Smooth muscle cell (in vitro differentiated cells): ENCODE results near the gene SYNE2. TPM values are rescaled to one million over a fixed set of nuclear protein-coding genes. Genes with fewer than 3 reads are reported as not detected.
"Not testable (repeated sequence)": the region's sequence is repeated elsewhere in the genome, so short reads cannot be mapped to it uniquely, and the experiment has no call there.

Experiments
- DNase-seq: peaks from one replicate; lab custom pipeline; 2025; ENCODE audit not compliant: unreplicated experiment; lab: John Stamatoyannopoulos, UW
- H2AFZ ChIP-seq: fragments of 200-600 bp; sonication (generic); 2 replicates; pipeline ENCODE4 v1.6.0; 2016; ENCODE audit warnings: antibody characterized with exemption, low read depth, mild to moderate bottlenecking
- H3F3A ChIP-seq: fragments of 200-600 bp; sonication (generic); 2 replicates; pipeline ENCODE4 v1.6.0; 2017; ENCODE audit warnings: antibody characterized with exemption, low read depth
- H3K27ac ChIP-seq: fragments of 200-600 bp; sonication (generic); 2 replicates; pipeline ENCODE4 v1.5.1; 2016; ENCODE audit warnings: low read depth, mild to moderate bottlenecking
- H3K27me3 ChIP-seq: fragments of 200-600 bp; sonication (generic); 2 replicates; pipeline ENCODE4 v1.6.1; 2016; ENCODE audit warnings: low read depth, mild to moderate bottlenecking
- H3K36me3 ChIP-seq: fragments of 200-600 bp; sonication (generic); 2 replicates; pipeline ENCODE4 v1.5.1; 2016; ENCODE audit warnings: low read depth
- H3K4me1 ChIP-seq: fragments of 200-600 bp; sonication (generic); 2 replicates; pipeline ENCODE4 v1.5.1; 2016; ENCODE audit warnings: low read depth
- H3K4me2 ChIP-seq: fragments of 200-600 bp; sonication (generic); 2 replicates; pipeline ENCODE4 v1.6.0; 2016; ENCODE audit warnings: mild to moderate bottlenecking
- H3K4me3 ChIP-seq: fragments of 200-600 bp; sonication (generic); 2 replicates; pipeline ENCODE4 v1.5.1; 2016; ENCODE audit warnings: mild to moderate bottlenecking
- H3K79me2 ChIP-seq: fragments of 200-600 bp; sonication (generic); 2 replicates; pipeline ENCODE4 v1.6.0; 2016; ENCODE audit warnings: low read depth, mild to moderate bottlenecking
- H3K9ac ChIP-seq: fragments of 200-600 bp; sonication (generic); 2 replicates; pipeline ENCODE4 v1.6.0; 2016; ENCODE audit warnings: low read depth
- H3K9me3 ChIP-seq: fragments of 200-600 bp; sonication (generic); replicated peaks from 2 replicates; pipeline ENCODE4 v1.5.1; 2016; ENCODE audit warnings: low read depth
- H4K20me1 ChIP-seq: fragments of 200-600 bp; sonication (generic); 2 replicates; pipeline ENCODE4 v1.6.0; 2016; ENCODE audit warnings: low read depth
- WGBS: methylation state at CpG from one replicate; pipeline ENCODE4 v1.1.7; 2016; ENCODE audit warnings: low lambda C conversion rate; 5-methylcytosine and 5-hydroxymethylcytosine counted together
- polyA plus RNA-seq: library from polyadenylated mRNA; unstranded; fragments of >200 nt; fragmentation: Nextera tagmentation; extraction: Ambion mirVana; gene quantifications from 2 replicates; pipeline ENCODE4 v1.2.1, GENCODE V29; 2016
- total RNA-seq: library from RNA; depleted of rRNA; stranded (reverse); fragments of >200 nt; gene quantifications from 2 replicates; pipeline ENCODE4 v1.2.3, GENCODE V29; 2014
- TF ChIP-seq, protein P1 (sequence below): fragments of 200-600 bp; sonication (generic); IDR thresholded peaks from 2 replicates; pipeline ENCODE4 v1.5.1; 2017; ENCODE audit warnings: borderline replicate concordance, mild to moderate bottlenecking, antibody characterized with exemption; ENCODE audit not compliant: insufficient read depth, poor library complexity, severe bottlenecking

The SYNE2 gene
- total and polyA plus RNA-seq, 2 experiments from 2014 or later = 4.8 to 20.9 TPM

DNA sequence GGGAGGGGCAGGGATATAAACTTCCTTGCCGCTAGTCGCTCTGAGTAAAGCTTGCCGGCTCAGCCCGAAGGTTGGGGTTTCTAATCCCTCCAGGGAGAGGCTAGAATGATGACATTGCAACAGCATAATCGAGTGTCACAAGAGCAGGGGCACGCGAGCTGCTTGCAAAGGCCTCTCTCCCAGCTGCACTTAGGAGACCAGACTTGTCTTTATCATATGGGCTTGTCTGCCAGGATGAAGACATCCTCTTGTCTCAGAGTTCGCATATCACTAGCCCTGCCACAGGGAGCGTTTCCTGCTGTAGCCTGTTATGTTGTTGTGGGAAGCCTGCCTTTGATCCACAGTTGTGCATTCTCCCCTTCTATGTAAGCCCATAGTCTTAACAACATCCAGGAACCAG, 261.4 kb downstream of the SYNE2 start:
- Histone ChIP-seq H2AFZ (no peak overlapping the region), H3K27me3 (no peaks in the 10 kb centered on the region), H3K4me3 (no peak overlapping the region), H3K4me2 (peak overlapping the region; percentile 52), H3K4me1 (no peaks in the 10 kb centered on the region), H3K36me3 (no peaks in the 10 kb centered on the region), H3K9me3 (no peaks in the 10 kb centered on the region), H3K27ac (peak overlapping the region; percentile 44), H3K9ac (no peak overlapping the region), H3F3A (peaks cover 9% of the 10 kb centered on the region), H4K20me1 (no peaks in the 10 kb centered on the region), H3K79me2 (no peaks in the 10 kb centered on the region)
- WGBS = 13% methylated on average over 9 of the region's 9 CpGs
- TF ChIP-seq, protein P1, sequence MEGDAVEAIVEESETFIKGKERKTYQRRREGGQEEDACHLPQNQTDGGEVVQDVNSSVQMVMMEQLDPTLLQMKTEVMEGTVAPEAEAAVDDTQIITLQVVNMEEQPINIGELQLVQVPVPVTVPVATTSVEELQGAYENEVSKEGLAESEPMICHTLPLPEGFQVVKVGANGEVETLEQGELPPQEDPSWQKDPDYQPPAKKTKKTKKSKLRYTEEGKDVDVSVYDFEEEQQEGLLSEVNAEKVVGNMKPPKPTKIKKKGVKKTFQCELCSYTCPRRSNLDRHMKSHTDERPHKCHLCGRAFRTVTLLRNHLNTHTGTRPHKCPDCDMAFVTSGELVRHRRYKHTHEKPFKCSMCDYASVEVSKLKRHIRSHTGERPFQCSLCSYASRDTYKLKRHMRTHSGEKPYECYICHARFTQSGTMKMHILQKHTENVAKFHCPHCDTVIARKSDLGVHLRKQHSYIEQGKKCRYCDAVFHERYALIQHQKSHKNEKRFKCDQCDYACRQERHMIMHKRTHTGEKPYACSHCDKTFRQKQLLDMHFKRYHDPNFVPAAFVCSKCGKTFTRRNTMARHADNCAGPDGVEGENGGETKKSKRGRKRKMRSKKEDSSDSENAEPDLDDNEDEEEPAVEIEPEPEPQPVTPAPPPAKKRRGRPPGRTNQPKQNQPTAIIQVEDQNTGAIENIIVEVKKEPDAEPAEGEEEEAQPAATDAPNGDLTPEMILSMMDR = no peak
- DNase-seq = peak; percentile 31

DNA sequence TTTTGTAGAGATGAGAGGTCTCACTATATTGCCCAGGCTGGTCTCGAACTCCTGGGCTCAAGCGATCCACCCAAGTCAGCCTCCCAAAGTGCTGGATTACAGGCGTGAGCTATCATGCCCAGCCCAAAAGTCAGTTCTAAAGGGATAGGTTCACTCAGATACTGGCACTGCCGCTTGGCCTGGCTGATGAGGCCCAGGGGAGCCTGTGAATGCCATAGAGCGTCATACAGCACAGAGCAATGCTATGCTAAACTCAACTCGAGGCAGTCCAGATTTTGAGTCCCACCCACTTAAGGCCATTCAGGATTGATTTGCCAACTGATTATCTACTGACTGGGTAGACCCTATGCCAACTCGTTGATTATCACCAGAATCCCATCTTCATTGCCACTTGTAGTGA, 262.0 kb downstream of the SYNE2 start:
- WGBS = 83% methylated on average over 7 of the region's 7 CpGs
- H3K79me2 ChIP-seq = no peaks in the 10 kb centered on the region
- TF ChIP-seq, protein P1 = no peak
- H3K4me1 ChIP-seq = no peaks in the 10 kb centered on the region
- no peaks in the 10 kb centered on the region for H3K9me3 ChIP-seq
- no peak overlapping the region for H2AFZ ChIP-seq
- DNase-seq = no peak
- H3K4me2 ChIP-seq = no peak overlapping the region
- H3K9ac ChIP-seq = no peak overlapping the region
- peak overlapping the region; percentile 44 for H3K27ac ChIP-seq
- H3K4me3 ChIP-seq = no peak overlapping the region
- no peaks in the 10 kb centered on the region for H4K20me1 ChIP-seq
- no peaks in the 10 kb centered on the region for H3K36me3 ChIP-seq
- H3K27me3 ChIP-seq = no peaks in the 10 kb centered on the region
- peaks cover 9% of the 10 kb centered on the region for H3F3A ChIP-seq

DNA sequence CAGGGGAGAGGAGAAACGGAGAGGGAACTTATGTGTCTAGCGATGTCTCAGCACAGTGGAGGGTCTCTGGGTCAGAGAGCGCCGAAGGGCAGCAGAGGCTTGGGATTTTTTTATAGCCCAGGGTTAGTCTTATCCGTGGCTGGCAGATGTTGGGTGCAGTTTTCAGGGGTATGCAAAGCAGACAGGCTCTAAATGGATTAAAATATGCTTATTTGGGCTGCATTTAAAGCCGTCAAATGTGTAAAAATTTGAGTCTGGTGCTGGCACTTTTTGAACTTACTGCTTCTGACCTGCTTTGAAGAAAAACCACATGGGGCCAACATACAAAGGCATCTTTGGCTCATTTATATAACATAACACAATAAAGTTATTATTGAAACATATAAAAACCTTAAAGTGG, 262.6 kb downstream of the SYNE2 start:
- Histone ChIP-seq H3K27me3 (no peaks in the 10 kb centered on the region), H3K9ac (no peak overlapping the region), H3K4me1 (no peaks in the 10 kb centered on the region), H3F3A (peaks cover 9% of the 10 kb centered on the region), H3K4me2 (no peak overlapping the region), H3K27ac (no peak overlapping the region), H3K9me3 (no peaks in the 10 kb centered on the region), H3K36me3 (no peaks in the 10 kb centered on the region), H4K20me1 (no peaks in the 10 kb centered on the region), H2AFZ (no peak overlapping the region), H3K4me3 (no peak overlapping the region), H3K79me2 (no peaks in the 10 kb centered on the region)
- WGBS = 43% methylated on average over 6 of the region's 6 CpGs
- no peak for DNase-seq
- TF ChIP-seq, protein P1 = no peak

DNA sequence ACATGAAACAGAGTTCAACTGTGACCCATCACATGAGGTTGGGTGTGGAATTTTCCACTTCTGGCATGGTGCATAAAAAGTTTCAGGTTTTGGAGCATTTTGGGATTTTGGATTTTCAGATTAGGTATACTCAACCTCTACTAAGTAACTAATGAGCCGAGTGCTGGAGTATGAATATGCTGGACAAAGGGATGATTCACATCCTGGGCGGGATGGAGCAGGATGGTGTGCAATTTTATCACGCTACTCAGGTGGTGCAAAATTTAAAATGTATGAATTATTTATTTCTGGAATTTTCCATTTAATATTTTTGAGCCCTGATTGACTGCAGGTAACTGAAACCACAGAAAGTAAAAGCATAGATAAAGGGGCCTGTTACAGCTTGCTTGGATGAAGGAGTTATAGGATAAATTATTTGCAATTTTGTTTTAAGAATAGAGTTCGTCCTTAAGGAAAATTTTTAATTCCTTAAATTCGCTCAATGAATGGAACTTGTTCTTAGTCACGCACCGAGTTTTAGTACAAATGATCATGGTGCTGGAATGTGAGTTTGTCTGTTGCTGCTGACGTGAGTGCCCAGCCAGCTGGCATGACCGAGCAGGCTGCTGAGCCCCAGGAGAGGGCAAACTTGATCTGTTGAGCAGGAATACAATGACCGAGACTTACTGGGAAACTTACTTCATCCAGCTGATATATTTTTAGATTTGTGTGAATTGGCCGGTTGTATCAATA, 265.0 kb downstream of the SYNE2 start:
- H3K36me3 ChIP-seq = no peaks in the 10 kb centered on the region

DNA sequence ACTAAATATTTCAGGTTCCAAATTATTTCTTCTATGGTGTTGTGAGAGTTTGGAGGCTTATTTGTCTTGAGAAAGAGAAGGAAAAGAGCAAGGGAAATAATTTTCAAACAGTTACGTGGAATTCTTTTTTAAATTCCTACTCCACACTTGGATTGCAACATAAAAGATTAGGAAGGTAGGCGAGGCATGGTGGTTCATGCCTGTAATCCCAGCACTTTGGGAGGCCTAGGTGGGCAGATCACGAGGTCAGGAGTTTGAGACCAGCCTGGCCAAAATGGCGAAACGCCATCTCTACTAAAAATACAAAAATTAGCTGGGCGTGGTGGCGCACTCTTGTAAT, 265.6 kb downstream of the SYNE2 start:
- not testable (repeated sequence) for H2AFZ ChIP-seq, DNase-seq, H3K27me3 ChIP-seq, H3K4me3 ChIP-seq, H3F3A ChIP-seq, H3K9me3 ChIP-seq, H4K20me1 ChIP-seq, H3K36me3 ChIP-seq, H3K27ac ChIP-seq, H3K4me2 ChIP-seq, H3K4me1 ChIP-seq, H3K9ac ChIP-seq, H3K79me2 ChIP-seq
- WGBS = 90% methylated on average over 7 of the region's 7 CpGs

More for the DNA sequence above, 265.0 kb downstream of the SYNE2 start:
- H3F3A ChIP-seq = peaks cover 9% of the 10 kb centered on the region
- no peaks in the 10 kb centered on the region for H3K27me3 ChIP-seq
- H3K4me2 ChIP-seq = no peak overlapping the region
- no peak overlapping the region for H3K27ac ChIP-seq
- no peak overlapping the region for H2AFZ ChIP-seq
- DNase-seq = no peak
- no peak overlapping the region for H3K4me3 ChIP-seq
- no peak overlapping the region for H3K9ac ChIP-seq
- WGBS = 89% methylated on average over 11 of the region's 11 CpGs
- no peaks in the 10 kb centered on the region for H3K79me2 ChIP-seq
- TF ChIP-seq, protein P1 = no peak
- H4K20me1 ChIP-seq = no peaks in the 10 kb centered on the region
- no peaks in the 10 kb centered on the region for H3K4me1 ChIP-seq
- no peaks in the 10 kb centered on the region for H3K9me3 ChIP-seq
